Stimulated activated CD4-positive, alpha-beta T cell treated with anti-CD3 and anti-CD28 coated beads, Interleukin-1b, Interleukin-23, amount 100 ng/mL, for 24 hours (primary cell): Measurements from ENCODE around the gene POFUT1.
"Not testable (repeated sequence)": the region's sequence is repeated elsewhere in the genome, so short reads cannot be mapped to it uniquely, and the experiment has no call there.

ENCODE experiments used
- DNase-seq, 4 experiments: peaks; one replicate each; pipeline ENCODE4 v3.0.0-alpha.2; 2020; ENCODE audit warnings: low read depth in 4 of 4, low spot score in 1 of 4

The POFUT1 gene

GRCh38 chr20:32271620-32272019, 63.9 kb downstream of the POFUT1 start:
- no peak for DNase-seq

GRCh38 chr20:32274359-32274758, 66.7 kb downstream of the POFUT1 start:
- no peak for DNase-seq

- DNase-seq: not testable (repeated sequence)
Measured at GRCh38 chr20:32275163-32275562, 67.5 kb downstream of the POFUT1 start.

- DNase-seq: peak; percentile 67 to 82 (median 76)
Measured at GRCh38 chr20:32277361-32278198, 69.9 kb downstream of the POFUT1 start, which contains the start of gene KIF3B. KIF3B (plus strand) TSS chr20:32277651; CDS start chr20:32309778, 32,127 bp downstream.

GRCh38 chr20:32278199-32278643, 70.5 kb downstream of the POFUT1 start:
- no peak for DNase-seq

GRCh38 chr20:32281711-32282110, 74.0 kb downstream of the POFUT1 start:
- DNase-seq: no peak

GRCh38 chr20:32282461-32282860, 74.8 kb downstream of the POFUT1 start:
- DNase-seq: no peak

GRCh38 chr20:32285082-32285620, 77.5 kb downstream of the POFUT1 start:
- no peak for DNase-seq

GRCh38 chr20:32285621-32286371, 78.1 kb downstream of the POFUT1 start:
- DNase-seq: peak in 3 of 4 experiments; percentile 16 to 51 (median 23)

GRCh38 chr20:32287231-32287638, 79.6 kb downstream of the POFUT1 start:
- no peak for DNase-seq
